Activated naive CD8-positive, alpha-beta T cell treated with anti-CD3 and anti-CD28 coated beads, Interleukin-2, amount 10 ng/mL, durations not matched to agents 7 days and 5 days (primary cell): ENCODE results near the gene MTREX. TPM values are rescaled to one million over a fixed set of nuclear protein-coding genes. Genes with fewer than 3 reads are reported as not detected.

Experiments used
- ATAC-seq: fragments of 150-1000 bp; cut with Tn5 transposase; one replicate; pipeline ENCODE4 v1.10.0; 2021; ENCODE audit warnings: low read depth, moderate library complexity
- POLR2A ChIA-PET: fragments of 350-600 bp; sonication (Branson Sonifier 250); formaldehyde crosslinking; loops from one replicate; lab custom pipeline; 2021; ENCODE audit warnings: antibody characterized with exemption; lab: Charles Lee
- DNase-seq: peaks from one replicate; pipeline ENCODE4 v3.0.0; 2021
- H3K27ac Mint-ChIP-seq: one replicate; pipeline ENCODE4 v1.8.0; 2022; ENCODE audit warnings: mild to moderate bottlenecking, mixed read lengths
- H3K27me3 Mint-ChIP-seq: one replicate; pipeline ENCODE4 v1.8.0; 2022; ENCODE audit warnings: mild to moderate bottlenecking, moderate library complexity, mixed read lengths
- H3K36me3 Mint-ChIP-seq: one replicate; pipeline ENCODE4 v1.8.0; 2021; ENCODE audit warnings: mild to moderate bottlenecking, mixed read lengths
- H3K4me1 Mint-ChIP-seq: one replicate; pipeline ENCODE4 v1.8.0; 2021; ENCODE audit warnings: mixed read lengths
- H3K4me3 Mint-ChIP-seq: one replicate; pipeline ENCODE4 v1.8.0; 2022; ENCODE audit warnings: mild to moderate bottlenecking, moderate library complexity, mixed read lengths
- H3K9me3 Mint-ChIP-seq: one replicate; pipeline ENCODE4 v1.8.0; 2021; ENCODE audit warnings: mixed read lengths
- total RNA-seq, 2 experiments: library from RNA; stranded (reverse); gene quantifications; one replicate each; pipeline ENCODE4 v1.2.3, GENCODE V29; 2021

MTREX gene
- total RNA-seq, 2 experiments from 2014 or later = 69.9 to 72.3 TPM

- POLR2A ChIA-PET = interaction anchor here (0.7 kb wide), 1 partner anchor 338 kb away, joined by 3 read pairs; no protein-coding TSS in a partner anchor
- H3K27me3 Mint-ChIP-seq = no peaks in the 10 kb centered on the region
- no peak for DNase-seq
- H3K4me3 Mint-ChIP-seq = no peak overlapping the region
- no peak overlapping the region for H3K27ac Mint-ChIP-seq
- no peak for ATAC-seq
- H3K9me3 Mint-ChIP-seq = peaks cover 17% of the 10 kb centered on the region
- H3K4me1 Mint-ChIP-seq = peaks cover 8% of the 10 kb centered on the region
- H3K36me3 Mint-ChIP-seq = peaks cover 88% of the 10 kb centered on the region
Observed at GRCh38 chr5:55432549-55432948, 124.8 kb downstream of the MTREX start.

- no peak for DNase-seq
- no peak for ATAC-seq
- Mint-ChIP-seq H3K9me3 (peaks cover 12% of the 10 kb centered on the region), H3K27ac (no peak overlapping the region), H3K27me3 (no peaks in the 10 kb centered on the region), H3K36me3 (peaks cover 65% of the 10 kb centered on the region), H3K4me1 (peaks cover 16% of the 10 kb centered on the region), H3K4me3 (no peak overlapping the region)
- POLR2A ChIA-PET = no interaction called here
Observed at GRCh38 chr5:55437452-55437851, 129.7 kb downstream of the MTREX start.

- POLR2A ChIA-PET = no interaction called here
- H3K36me3 Mint-ChIP-seq = peaks cover 61% of the 10 kb centered on the region
- H3K4me1 Mint-ChIP-seq = peaks cover 17% of the 10 kb centered on the region
- no peaks in the 10 kb centered on the region for H3K27me3 Mint-ChIP-seq
- H3K27ac Mint-ChIP-seq = no peak overlapping the region
- no peak for ATAC-seq
- H3K9me3 Mint-ChIP-seq = peaks cover 10% of the 10 kb centered on the region
- no peak overlapping the region for H3K4me3 Mint-ChIP-seq
- DNase-seq = no peak
Observed at GRCh38 chr5:55437859-55438206, 130.0 kb downstream of the MTREX start.

DNA sequence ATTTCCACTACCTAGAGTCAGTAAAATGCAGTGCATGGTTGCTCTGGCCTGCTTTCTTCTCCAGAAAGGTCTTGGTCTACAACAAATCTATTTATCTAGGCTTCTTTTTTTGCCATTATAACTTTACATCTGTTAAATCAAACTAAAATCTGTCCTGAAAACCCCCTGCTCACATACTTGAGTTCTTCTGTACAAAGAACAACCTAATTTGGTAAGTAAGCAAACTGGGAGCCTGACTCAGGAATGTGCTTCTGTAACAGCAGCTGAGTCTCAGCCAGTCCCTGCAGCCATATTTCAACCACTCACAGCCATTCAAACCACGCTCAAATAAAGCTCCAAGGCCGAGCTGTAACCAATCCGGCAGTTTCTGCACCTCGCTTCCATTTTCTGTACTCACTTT is 131.2 kb downstream of the MTREX start:
- no peak overlapping the region for H3K27ac Mint-ChIP-seq
- H3K4me3 Mint-ChIP-seq = no peak overlapping the region
- no peaks in the 10 kb centered on the region for H3K27me3 Mint-ChIP-seq
- peaks cover 10% of the 10 kb centered on the region for H3K9me3 Mint-ChIP-seq
- POLR2A ChIA-PET = no interaction called here
- ATAC-seq (no peak), DNase-seq (no peak)
- peaks cover 52% of the 10 kb centered on the region for H3K36me3 Mint-ChIP-seq
- peaks cover 17% of the 10 kb centered on the region for H3K4me1 Mint-ChIP-seq

DNA sequence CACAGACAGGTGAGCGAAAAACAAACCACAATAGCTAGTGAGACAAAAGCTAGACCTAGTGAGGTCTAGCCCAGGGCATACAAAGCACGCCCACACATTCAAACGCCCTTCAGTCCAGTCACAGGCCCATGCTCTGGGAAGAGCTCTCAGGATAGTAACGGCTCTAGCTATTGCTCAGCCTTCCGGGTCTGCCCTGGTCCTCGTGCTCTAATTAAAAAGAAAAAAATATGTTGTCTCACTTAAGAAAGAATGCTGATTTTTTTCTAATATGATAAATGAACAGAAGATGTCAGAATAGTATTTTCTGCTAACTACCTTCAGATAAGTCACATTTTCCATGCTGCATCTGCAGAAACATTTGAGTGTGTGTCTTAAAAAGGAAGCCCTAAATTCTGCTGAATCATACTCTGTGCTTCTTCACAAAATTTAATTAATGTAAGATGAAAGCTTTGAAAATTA is 132.4 kb downstream of the MTREX start:
- POLR2A ChIA-PET = no interaction called here
- H3K36me3 Mint-ChIP-seq = peaks cover 44% of the 10 kb centered on the region
- H3K27ac Mint-ChIP-seq = no peak overlapping the region
- H3K4me3 Mint-ChIP-seq = no peak overlapping the region
- ATAC-seq (no peak), DNase-seq (no peak)
- H3K27me3 Mint-ChIP-seq = no peaks in the 10 kb centered on the region
- H3K4me1 Mint-ChIP-seq = peaks cover 16% of the 10 kb centered on the region
- H3K9me3 Mint-ChIP-seq = peaks cover 4% of the 10 kb centered on the region

GRCh38 chr5:55441107-55441771 is 133.4 kb downstream of the MTREX start:
- H3K4me3 Mint-ChIP-seq = no peak overlapping the region
- peaks cover 12% of the 10 kb centered on the region for H3K4me1 Mint-ChIP-seq
- DNase-seq (no peak), ATAC-seq (no peak)
- no peaks in the 10 kb centered on the region for H3K27me3 Mint-ChIP-seq
- H3K36me3 Mint-ChIP-seq = peaks cover 37% of the 10 kb centered on the region
- H3K9me3 Mint-ChIP-seq = peaks cover 2% of the 10 kb centered on the region
- POLR2A ChIA-PET = no interaction called here
- H3K27ac Mint-ChIP-seq = no peak overlapping the region

GRCh38 chr5:55441954-55442353 is 134.2 kb downstream of the MTREX start:
- Mint-ChIP-seq H3K4me3 (no peak overlapping the region), H3K27ac (no peak overlapping the region), H3K4me1 (peaks cover 11% of the 10 kb centered on the region), H3K27me3 (no peaks in the 10 kb centered on the region), H3K9me3 (no peaks in the 10 kb centered on the region), H3K36me3 (peaks cover 35% of the 10 kb centered on the region)
- DNase-seq (no peak), ATAC-seq (no peak)
- POLR2A ChIA-PET = no interaction called here

DNA sequence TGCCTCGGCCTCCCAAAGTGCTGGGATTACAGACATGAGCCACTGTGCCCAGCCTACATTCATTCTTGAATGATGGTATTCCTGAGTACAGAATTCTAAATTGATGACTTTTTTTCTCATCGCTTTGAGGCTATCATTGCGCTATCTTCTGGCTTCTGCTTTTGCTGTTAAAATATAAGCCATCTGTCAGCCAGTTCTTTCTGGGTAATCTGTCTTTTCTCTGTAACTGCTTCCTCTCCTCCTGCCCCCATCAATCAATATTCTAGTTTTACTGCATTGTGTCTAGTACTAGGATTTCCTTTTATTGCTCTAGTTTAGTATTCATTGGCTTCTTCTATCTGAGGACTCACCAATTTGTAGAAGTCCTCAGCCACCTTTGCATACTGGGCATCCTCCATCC is 138.0 kb downstream of the MTREX start:
- ATAC-seq = no peak
- H3K36me3 Mint-ChIP-seq = peaks cover 41% of the 10 kb centered on the region
- no peak overlapping the region for H3K4me3 Mint-ChIP-seq
- POLR2A ChIA-PET = no interaction called here
- H3K4me1 Mint-ChIP-seq = peaks cover 10% of the 10 kb centered on the region
- H3K27ac Mint-ChIP-seq = no peak overlapping the region
- no peaks in the 10 kb centered on the region for H3K9me3 Mint-ChIP-seq
- H3K27me3 Mint-ChIP-seq = no peaks in the 10 kb centered on the region
- DNase-seq = no peak

DNA sequence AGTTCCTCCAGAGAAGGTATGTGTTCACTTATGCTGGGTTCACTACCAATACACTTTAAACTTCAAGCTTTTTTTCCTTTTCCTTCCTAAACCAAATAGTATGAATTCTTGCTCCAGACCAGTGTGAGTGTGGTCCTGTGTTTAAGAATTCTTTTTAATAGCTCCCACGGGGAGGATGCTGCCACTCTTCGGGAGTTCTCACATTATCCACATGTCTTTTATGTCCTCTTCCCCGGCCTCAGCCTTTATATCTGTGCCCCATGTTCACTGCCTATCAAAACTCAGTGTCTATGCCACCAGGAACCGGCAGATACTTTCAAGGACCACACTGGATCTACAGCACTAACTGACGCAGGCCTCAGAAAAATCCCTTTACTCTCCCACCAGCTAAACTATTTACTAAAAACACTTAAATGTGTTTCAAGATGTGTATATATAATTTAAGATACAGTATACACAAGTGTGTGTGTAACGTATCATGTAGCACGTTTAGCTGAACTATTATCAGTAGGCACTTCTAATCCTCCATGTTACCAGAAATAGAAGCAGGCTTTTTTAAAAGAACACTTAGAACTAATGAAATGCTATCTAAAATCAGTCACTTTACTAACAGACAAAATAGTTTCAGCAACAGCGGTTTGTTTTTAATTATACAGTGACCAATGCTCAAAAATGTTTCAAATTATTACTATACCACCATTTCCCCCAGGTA is 139.0 kb downstream of the MTREX start:
- Mint-ChIP-seq H3K9me3 (no peaks in the 10 kb centered on the region), H3K27ac (no peak overlapping the region), H3K4me3 (no peak overlapping the region), H3K4me1 (peaks cover 7% of the 10 kb centered on the region), H3K36me3 (peaks cover 39% of the 10 kb centered on the region), H3K27me3 (no peaks in the 10 kb centered on the region)
- DNase-seq (no peak), ATAC-seq (no peak)
- POLR2A ChIA-PET = no interaction called here

- Mint-ChIP-seq H3K4me3 (no peak overlapping the region), H3K27me3 (no peaks in the 10 kb centered on the region), H3K36me3 (peaks cover 54% of the 10 kb centered on the region), H3K4me1 (peaks cover 7% of the 10 kb centered on the region), H3K27ac (no peak overlapping the region), H3K9me3 (no peaks in the 10 kb centered on the region)
- DNase-seq = no peak
- ATAC-seq = no peak
- POLR2A ChIA-PET = no interaction called here
Observed at GRCh38 chr5:55450050-55450765, 142.4 kb downstream of the MTREX start.

- Mint-ChIP-seq H3K4me3 (no peak overlapping the region), H3K36me3 (peaks cover 53% of the 10 kb centered on the region), H3K27ac (no peak overlapping the region), H3K4me1 (peaks cover 6% of the 10 kb centered on the region), H3K27me3 (no peaks in the 10 kb centered on the region), H3K9me3 (no peaks in the 10 kb centered on the region)
- DNase-seq (no peak), ATAC-seq (no peak)
- POLR2A ChIA-PET = no interaction called here
Observed at GRCh38 chr5:55451976-55452375, 144.2 kb downstream of the MTREX start.

- Mint-ChIP-seq H3K27ac (no peak overlapping the region), H3K9me3 (no peaks in the 10 kb centered on the region), H3K4me3 (no peak overlapping the region), H3K27me3 (no peaks in the 10 kb centered on the region), H3K36me3 (peaks cover 43% of the 10 kb centered on the region), H3K4me1 (peaks cover 6% of the 10 kb centered on the region)
- POLR2A ChIA-PET = no interaction called here
- DNase-seq (no peak), ATAC-seq (no peak)
Observed at GRCh38 chr5:55453211-55453610, 145.4 kb downstream of the MTREX start.

DNA sequence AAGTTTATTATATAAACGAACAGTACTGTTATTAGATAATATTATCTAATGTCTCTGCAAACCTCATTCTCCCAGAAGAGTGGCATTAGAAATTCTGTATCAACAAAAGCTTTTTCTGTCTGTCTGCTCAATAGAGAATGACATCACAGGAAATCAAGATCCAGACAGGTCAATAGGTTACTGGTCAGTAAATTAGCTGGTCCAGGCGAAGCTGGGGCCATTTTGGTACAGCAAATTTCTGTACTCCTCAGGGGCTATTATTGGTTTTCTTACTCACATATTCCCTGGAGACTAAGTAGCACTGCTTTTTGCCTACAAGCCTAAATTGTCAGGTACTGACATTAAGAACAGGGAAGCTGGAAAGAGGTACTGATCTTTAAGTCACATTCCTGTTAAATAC is 146.5 kb downstream of the MTREX start:
- DNase-seq (no peak), ATAC-seq (no peak)
- H3K36me3 Mint-ChIP-seq = peaks cover 39% of the 10 kb centered on the region
- no peaks in the 10 kb centered on the region for H3K9me3 Mint-ChIP-seq
- H3K4me3 Mint-ChIP-seq = no peak overlapping the region
- H3K27me3 Mint-ChIP-seq = no peaks in the 10 kb centered on the region
- peaks cover 6% of the 10 kb centered on the region for H3K4me1 Mint-ChIP-seq
- H3K27ac Mint-ChIP-seq = no peak overlapping the region
- POLR2A ChIA-PET = no interaction called here
